Raji (cell line): ENCODE results near the gene LCN6.

Experiments used
- POLR2A ChIP-seq: IDR thresholded peaks from 2 replicates; pipeline ENCODE4 v1.6.1; 2011; ENCODE audit warnings: low read depth, low read length, control low read depth; ENCODE audit not compliant: insufficient read depth

LCN6 gene

DNA sequence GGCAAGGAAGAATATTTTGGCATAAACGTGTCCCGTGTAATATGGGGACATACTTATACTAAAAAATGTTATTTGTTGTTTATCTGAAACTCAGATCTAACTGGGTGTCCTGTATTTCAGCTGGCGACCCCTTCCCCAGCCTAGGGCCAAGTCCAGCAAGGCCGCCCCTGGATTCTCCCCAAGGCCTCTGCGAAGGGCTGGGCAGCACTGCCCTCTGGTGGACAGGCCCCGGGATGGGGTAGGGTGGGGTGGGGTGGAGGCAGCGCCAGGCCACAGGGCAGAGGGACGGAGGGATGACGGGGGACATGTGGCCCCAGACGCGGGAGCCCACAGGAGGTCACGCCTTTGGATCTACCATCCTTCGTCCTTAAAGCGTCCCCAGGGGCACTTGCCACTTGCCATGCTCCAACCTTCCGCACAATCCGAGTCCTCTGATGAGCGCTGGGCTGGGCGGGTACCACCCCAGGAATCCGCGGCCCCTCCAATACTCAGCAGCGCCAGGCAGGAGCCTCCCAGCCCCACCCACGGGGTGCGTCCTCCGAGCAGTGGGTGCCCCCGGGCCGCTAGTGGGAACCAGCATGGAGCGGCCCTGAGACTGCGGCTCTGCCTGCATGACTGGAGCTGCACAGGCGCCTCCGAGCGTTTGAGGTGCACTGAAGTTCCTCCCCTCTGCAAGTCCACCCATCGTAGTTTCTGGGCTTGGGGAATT, 54.0 kb downstream of the LCN6 start:
- no peak for TF ChIP-seq POLR2A
